Mesothelial cell of epicardium (in vitro differentiated cells): ENCODE data around the gene MAGIX. TPM values are rescaled to one million over a fixed set of nuclear protein-coding genes. Genes with fewer than 3 reads are reported as not detected.
A peak's percentile ranks its signal among the peaks of the same experiment; 100 is the strongest.
"Not testable (repeated sequence)": the region's sequence is repeated elsewhere in the genome, so short reads cannot be mapped to it uniquely, and the experiment has no call there.

Experiments used
- DNase-seq, 2 experiments: peaks; one replicate each; pipeline ENCODE4 v3.0.0; 2021; ENCODE audit warnings: low spot score in 2 of 2; ENCODE audit not compliant: unreplicated experiment in 2 of 2
- H3K27ac Mint-ChIP-seq: 2 replicates; pipeline ENCODE4 v1.8.0; 2021; ENCODE audit warnings: mixed read lengths
- H3K27me3 Mint-ChIP-seq: 2 replicates; pipeline ENCODE4 v1.8.0; 2021; ENCODE audit warnings: low read depth, mixed read lengths
- H3K36me3 Mint-ChIP-seq: 2 replicates; pipeline ENCODE4 v1.8.0; 2021; ENCODE audit warnings: mixed read lengths
- H3K4me1 Mint-ChIP-seq: 2 replicates; pipeline ENCODE4 v1.8.0; 2021; ENCODE audit warnings: mixed read lengths
- H3K4me3 Mint-ChIP-seq: 2 replicates; pipeline ENCODE4 v1.8.0; 2021; ENCODE audit warnings: mild to moderate bottlenecking, moderate library complexity, mixed read lengths
- H3K9me3 Mint-ChIP-seq: 2 replicates; pipeline ENCODE4 v1.8.0; 2021; ENCODE audit warnings: mixed read lengths
- CTCF ChIP-seq: fragments of 200-600 bp; sonication (generic); IDR thresholded peaks from one replicate; pipeline ENCODE4 v1.5.0; 2021; ENCODE audit warnings: antibody characterized with exemption; ENCODE audit not compliant: unreplicated experiment
- total RNA-seq: library from RNA; stranded (reverse); gene quantifications from 3 replicates; pipeline ENCODE4 v1.2.1, GENCODE V29; 2021

Gene MAGIX
- total RNA-seq, 1 donor from 2014 or later, result 6.3 TPM

- Mint-ChIP-seq H3K27me3 (peaks cover 10% of the 10 kb centered on the region), H3K27ac (peak overlapping the region; percentile 53), H3K9me3 (peaks cover 10% of the 10 kb centered on the region), H3K4me1 (peaks cover 12% of the 10 kb centered on the region), H3K4me3 (peak overlapping the region; percentile 73), H3K36me3 (peaks cover 20% of the 10 kb centered on the region)
- no peak for TF ChIP-seq CTCF
- no peak for DNase-seq
Observed at GRCh38 chrX:49172280-49172780, 9.8 kb downstream of the MAGIX start.

- H3K27me3 Mint-ChIP-seq, result peaks cover 10% of the 10 kb centered on the region
- H3K9me3 Mint-ChIP-seq, DNase-seq, H3K4me1 Mint-ChIP-seq, H3K4me3 Mint-ChIP-seq, H3K27ac Mint-ChIP-seq: not testable (repeated sequence)
- H3K36me3 Mint-ChIP-seq, result peaks cover 20% of the 10 kb centered on the region
Observed at GRCh38 chrX:49173544-49173943, 11.0 kb downstream of the MAGIX start.

- Mint-ChIP-seq H3K27ac (no peak overlapping the region), H3K27me3 (peaks cover 10% of the 10 kb centered on the region), H3K4me3 (no peak overlapping the region), H3K9me3 (peaks cover 17% of the 10 kb centered on the region), H3K4me1 (peaks cover 8% of the 10 kb centered on the region), H3K36me3 (peaks cover 28% of the 10 kb centered on the region)
- no peak for DNase-seq
- no peak for TF ChIP-seq CTCF
Observed at GRCh38 chrX:49174723-49175122, 12.2 kb downstream of the MAGIX start.

- DNase-seq, result no peak
- TF ChIP-seq CTCF, result no peak
- no peak overlapping the region for H3K27ac Mint-ChIP-seq
- H3K4me3 Mint-ChIP-seq, result no peak overlapping the region
- H3K27me3 Mint-ChIP-seq, result peaks cover 10% of the 10 kb centered on the region
- H3K36me3 Mint-ChIP-seq, result peaks cover 33% of the 10 kb centered on the region
- peaks cover 8% of the 10 kb centered on the region for H3K4me1 Mint-ChIP-seq
- H3K9me3 Mint-ChIP-seq, result peaks cover 22% of the 10 kb centered on the region
Observed at GRCh38 chrX:49175435-49176274, 13.1 kb downstream of the MAGIX start.

GRCh38 chrX:49176421-49177326 is 14.1 kb downstream of the MAGIX start:
- Mint-ChIP-seq H3K27me3 (peaks cover 7% of the 10 kb centered on the region), H3K4me3 (no peak overlapping the region), H3K9me3 (peaks cover 26% of the 10 kb centered on the region), H3K36me3 (peaks cover 36% of the 10 kb centered on the region), H3K27ac (peak overlapping the region; percentile 47), H3K4me1 (peaks cover 8% of the 10 kb centered on the region)
- DNase-seq, result no peak
- TF ChIP-seq CTCF, result no peak
